Tibial nerve (tissue), 4 donors: Measurements from ENCODE around the gene RETREG1. TPM values are rescaled to one million over a fixed set of nuclear protein-coding genes. Genes with fewer than 3 reads are reported as not detected.
A peak's percentile ranks its signal among the peaks of the same experiment; 100 is the strongest.

Source experiments
- DNase-seq, 2 donors: peaks; one replicate each; pipeline ENCODE4 v3.0.0-alpha.2; 2019; ENCODE audit warnings: low spot score in 2 of 2
- H3K27ac ChIP-seq, 4 donors: fragments of 200-600 bp; sonication (generic) in 3 of 4; one replicate each; pipeline ENCODE4 v1.5.1; 2017 to 2019; ENCODE audit warnings: mild to moderate bottlenecking in 1 of 4
- H3K27me3 ChIP-seq, 2 donors: fragments of 200-600 bp; sonication (generic) in 1 of 2; one replicate each; pipeline versions ENCODE4 v1.5.1 to v1.6.0; 2017 to 2019
- H3K36me3 ChIP-seq, 3 donors: fragments of 200-600 bp; sonication (generic); one replicate each; pipeline ENCODE4 v1.5.1; 2018 to 2019
- H3K4me1 ChIP-seq, 4 donors: fragments of 200-600 bp; sonication (generic) in 3 of 4; one replicate each; pipeline ENCODE4 v1.5.1; 2017 to 2019
- H3K4me3 ChIP-seq, 4 donors: fragments of 200-600 bp; sonication (generic) in 3 of 4; one replicate each; pipeline ENCODE4 v1.5.1; 2017 to 2019; ENCODE audit warnings: mild to moderate bottlenecking in 1 of 4, moderate library complexity in 1 of 4
- H3K9me3 ChIP-seq, 4 donors: fragments of 200-600 bp; sonication (generic) in 3 of 4; one replicate each; pipeline ENCODE4 v1.5.1; 2017 to 2019
- CTCF ChIP-seq, 5 experiments: fragments of 200-600 bp in 3 of 5; fragments of 450-650 bp in 2 of 5; sonication (generic) in 3 of 5; IDR thresholded peaks; one replicate each; pipeline ENCODE4 v1.5.1; 2016 to 2019; ENCODE audit warnings: antibody characterized with exemption in 5 of 5, mild to moderate bottlenecking in 3 of 5, moderate library complexity in 2 of 5
- EP300 ChIP-seq, 2 donors: sonication (generic); formaldehyde crosslinking; IDR thresholded peaks; one replicate each; pipeline ENCODE4 v1.6.1; 2017; ENCODE audit warnings: antibody characterized with exemption in 2 of 2, mild to moderate bottlenecking in 1 of 2
- POLR2A ChIP-seq, 2 donors: fragments of 450-650 bp; IDR thresholded peaks; one replicate each; pipeline ENCODE4 v1.6.1; 2017; ENCODE audit warnings: antibody characterized with exemption in 2 of 2, mild to moderate bottlenecking in 2 of 2, moderate library complexity in 2 of 2
- WGBS, 2 donors: methylation state at CpG; one replicate each; pipeline ENCODE4 v1.1.5; 2018; 5-methylcytosine and 5-hydroxymethylcytosine counted together
- total RNA-seq, 4 donors: library from RNA; depleted of rRNA; stranded (reverse); fragments of >200 nt; gene quantifications; one replicate each; pipeline ENCODE4 v1.1.0, GENCODE V29; 2016

RETREG1 gene
- total RNA-seq, 4 donors from 2014 or later: 57.5 to 90.9 (median 77.0) TPM

- WGBS, 2 donors: 47 to 55% methylated on average over 4 of the region's 4 CpGs
- DNase-seq: no peak
Measured at GRCh38 chr5:16593013-16593412, 23.8 kb downstream of the RETREG1 start.

GRCh38 chr5:16592255-16592654, 24.5 kb downstream of the RETREG1 start:
- peaks cover 0 to 35% (median 5%) of the 10 kb centered on the region in 4 donors for H3K4me1 ChIP-seq
- TF ChIP-seq EP300 (IDR thresholded peaks at IDR 0.05) (no peak), CTCF (IDR thresholded peaks at IDR 0.05) (no peak), POLR2A (IDR thresholded peaks at IDR 0.05) (no peak)
- H3K27me3 ChIP-seq: no peaks in the 10 kb centered on the region
- H3K9me3 ChIP-seq: no peaks in the 10 kb centered on the region
- WGBS, 2 donors: 73 to 86% methylated on average over 4 of the region's 4 CpGs
- no peaks in the 10 kb centered on the region for H3K36me3 ChIP-seq
- H3K4me3 ChIP-seq: no peak overlapping the region
- peak overlapping the region in 2 of 4 donors; percentile 48 to 72 for H3K27ac ChIP-seq
- DNase-seq: no peak

More at GRCh38 chr5:16593013-16593412, 23.8 kb downstream of the RETREG1 start:
- Histone ChIP-seq H3K36me3 (no peaks in the 10 kb centered on the region), H3K4me3 (no peak overlapping the region), H3K27ac (peak overlapping the region in 2 of 4 donors; percentile 48 to 72), H3K27me3 (no peaks in the 10 kb centered on the region), H3K4me1 (peaks cover 0 to 35% (median 5%) of the 10 kb centered on the region in 4 donors), H3K9me3 (no peaks in the 10 kb centered on the region)
- TF ChIP-seq POLR2A (IDR thresholded peaks at IDR 0.05) (no peak), CTCF (IDR thresholded peaks at IDR 0.05) (no peak), EP300 (IDR thresholded peaks at IDR 0.05) (peak in 1 of 2 donors; percentile 21)

- DNase-seq: no peak
- peak overlapping the region in 1 of 4 donors; percentile 45 for H3K27ac ChIP-seq
- H3K9me3 ChIP-seq: no peaks in the 10 kb centered on the region
- H3K36me3 ChIP-seq: no peaks in the 10 kb centered on the region
- H3K27me3 ChIP-seq: no peaks in the 10 kb centered on the region
- 93% methylated on average over 3 of the region's 3 CpGs for WGBS, 2 donors
- TF ChIP-seq POLR2A (IDR thresholded peaks at IDR 0.05) (no peak), EP300 (IDR thresholded peaks at IDR 0.05) (no peak), CTCF (IDR thresholded peaks at IDR 0.05) (no peak)
- peaks cover 0 to 21% (median 5%) of the 10 kb centered on the region in 4 donors for H3K4me1 ChIP-seq
- H3K4me3 ChIP-seq: no peak overlapping the region
Measured at GRCh38 chr5:16590685-16591084, 26.1 kb downstream of the RETREG1 start.

GRCh38 chr5:16589658-16590057, 27.1 kb downstream of the RETREG1 start:
- Histone ChIP-seq H3K27ac (no peak overlapping the region), H3K36me3 (no peaks in the 10 kb centered on the region), H3K9me3 (no peaks in the 10 kb centered on the region), H3K4me3 (no peak overlapping the region), H3K4me1 (peaks cover 0 to 21% (median 5%) of the 10 kb centered on the region in 4 donors), H3K27me3 (no peaks in the 10 kb centered on the region)
- TF ChIP-seq CTCF (IDR thresholded peaks at IDR 0.05): no peak
- TF ChIP-seq POLR2A (IDR thresholded peaks at IDR 0.05): no peak
- no peak for TF ChIP-seq EP300 (IDR thresholded peaks at IDR 0.05)
- no peak for DNase-seq
- WGBS, 2 donors: 94 to 100% methylated on average over 3 of the region's 3 CpGs

GRCh38 chr5:16588434-16589214, 28.2 kb downstream of the RETREG1 start:
- H3K4me1 ChIP-seq: peaks cover 0 to 17% (median 5%) of the 10 kb centered on the region in 4 donors
- no peak for DNase-seq
- H3K4me3 ChIP-seq: no peak overlapping the region
- TF ChIP-seq POLR2A (IDR thresholded peaks at IDR 0.05) (no peak), EP300 (IDR thresholded peaks at IDR 0.05) (no peak), CTCF (IDR thresholded peaks at IDR 0.05) (no peak)
- H3K9me3 ChIP-seq: no peaks in the 10 kb centered on the region
- H3K27me3 ChIP-seq: no peaks in the 10 kb centered on the region
- WGBS, 2 donors: 47 to 64% methylated on average over 10 of the region's 10 CpGs
- H3K36me3 ChIP-seq: no peaks in the 10 kb centered on the region
- H3K27ac ChIP-seq: peak overlapping the region in 2 of 4 donors; percentile 20 to 64
